T-helper 2 cell treated with Interferon-gamma antibody and Interleukin-4, amounts not matched to agents 5 μg/mL and 100 μg/mL, for 36 hours (primary cell): ENCODE measurements around the gene E2F3.

Experiments
- DNase-seq: peaks from one replicate; pipeline ENCODE4 v3.0.0; 2021; ENCODE audit warnings: low spot score
- H3K27ac Mint-ChIP-seq: one replicate; pipeline ENCODE4 v1.8.0; 2021; ENCODE audit warnings: mild to moderate bottlenecking, mixed read lengths
- H3K27me3 Mint-ChIP-seq: one replicate; pipeline ENCODE4 v1.8.0; 2021; ENCODE audit warnings: low read depth, mixed read lengths
- H3K36me3 Mint-ChIP-seq: one replicate; pipeline ENCODE4 v1.8.0; 2021; ENCODE audit warnings: low read depth, mixed read lengths
- H3K4me1 Mint-ChIP-seq: one replicate; pipeline ENCODE4 v1.8.0; 2021; ENCODE audit warnings: low read depth, mixed read lengths
- H3K4me3 Mint-ChIP-seq: one replicate; pipeline ENCODE4 v1.8.0; 2022; ENCODE audit warnings: mild to moderate bottlenecking, moderate library complexity, mixed read lengths
- H3K9me3 Mint-ChIP-seq: one replicate; pipeline ENCODE4 v1.8.0; 2021; ENCODE audit warnings: mixed read lengths

Gene E2F3

DNA sequence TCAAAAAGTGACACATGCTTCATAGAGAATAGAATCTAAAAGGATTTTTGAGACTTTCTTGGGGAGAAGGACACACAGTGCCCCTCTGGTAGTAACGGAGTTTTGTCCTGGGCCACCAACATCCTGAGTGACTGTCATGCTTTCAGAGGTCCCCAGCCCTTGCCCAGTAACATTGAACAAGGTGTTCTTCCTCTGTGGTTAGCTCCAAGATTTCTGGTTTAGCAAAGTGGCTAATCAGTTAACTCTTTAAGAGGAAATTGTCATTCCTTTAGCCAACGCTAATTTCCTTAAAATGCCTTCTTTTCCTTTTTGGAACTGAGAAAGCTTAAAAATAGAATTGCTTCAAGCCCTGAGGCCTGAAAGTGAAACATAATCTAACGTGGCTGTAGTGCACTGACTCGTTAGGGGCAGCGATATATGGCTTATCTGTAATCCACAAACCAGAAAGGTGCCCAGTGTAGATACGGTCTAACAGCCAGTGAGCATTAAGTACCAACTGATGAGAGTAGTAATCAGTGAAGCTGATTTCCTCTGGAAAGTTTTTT, 7.8 kb downstream of the E2F3 start:
- H3K36me3 Mint-ChIP-seq, result peaks cover 49% of the 10 kb centered on the region
- no peaks in the 10 kb centered on the region for H3K9me3 Mint-ChIP-seq
- peak overlapping the region; percentile 84 for H3K27ac Mint-ChIP-seq
- peaks cover 71% of the 10 kb centered on the region for H3K4me1 Mint-ChIP-seq
- DNase-seq, result peak; percentile 11
- H3K27me3 Mint-ChIP-seq, result no peaks in the 10 kb centered on the region
- peak overlapping the region; percentile 79 for H3K4me3 Mint-ChIP-seq

DNA sequence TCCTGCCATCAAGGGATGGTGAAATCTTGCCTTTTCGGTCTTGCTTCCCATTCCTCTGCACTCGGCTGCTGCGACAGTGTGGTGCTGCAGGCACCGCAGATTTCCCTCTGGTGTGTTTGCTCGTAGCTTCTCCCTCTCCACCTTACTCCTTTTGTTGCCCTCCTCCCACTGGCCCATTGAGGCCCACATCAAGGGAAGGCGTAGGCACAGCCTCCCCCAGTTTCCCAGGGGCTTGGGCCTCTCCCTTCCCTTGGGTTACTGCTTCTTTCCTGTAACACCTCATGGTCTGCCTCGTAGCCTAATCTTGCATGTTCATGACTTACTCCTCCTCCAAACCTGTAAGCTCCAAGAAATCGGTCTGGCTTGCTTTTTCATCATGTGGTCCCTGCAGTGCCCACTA, 9.9 kb downstream of the E2F3 start:
- peak overlapping the region; percentile 77 for H3K27ac Mint-ChIP-seq
- H3K9me3 Mint-ChIP-seq, result no peaks in the 10 kb centered on the region
- H3K4me3 Mint-ChIP-seq, result no peak overlapping the region
- no peak for DNase-seq
- H3K4me1 Mint-ChIP-seq, result peaks cover 79% of the 10 kb centered on the region
- H3K36me3 Mint-ChIP-seq, result peaks cover 49% of the 10 kb centered on the region
- no peaks in the 10 kb centered on the region for H3K27me3 Mint-ChIP-seq

DNA sequence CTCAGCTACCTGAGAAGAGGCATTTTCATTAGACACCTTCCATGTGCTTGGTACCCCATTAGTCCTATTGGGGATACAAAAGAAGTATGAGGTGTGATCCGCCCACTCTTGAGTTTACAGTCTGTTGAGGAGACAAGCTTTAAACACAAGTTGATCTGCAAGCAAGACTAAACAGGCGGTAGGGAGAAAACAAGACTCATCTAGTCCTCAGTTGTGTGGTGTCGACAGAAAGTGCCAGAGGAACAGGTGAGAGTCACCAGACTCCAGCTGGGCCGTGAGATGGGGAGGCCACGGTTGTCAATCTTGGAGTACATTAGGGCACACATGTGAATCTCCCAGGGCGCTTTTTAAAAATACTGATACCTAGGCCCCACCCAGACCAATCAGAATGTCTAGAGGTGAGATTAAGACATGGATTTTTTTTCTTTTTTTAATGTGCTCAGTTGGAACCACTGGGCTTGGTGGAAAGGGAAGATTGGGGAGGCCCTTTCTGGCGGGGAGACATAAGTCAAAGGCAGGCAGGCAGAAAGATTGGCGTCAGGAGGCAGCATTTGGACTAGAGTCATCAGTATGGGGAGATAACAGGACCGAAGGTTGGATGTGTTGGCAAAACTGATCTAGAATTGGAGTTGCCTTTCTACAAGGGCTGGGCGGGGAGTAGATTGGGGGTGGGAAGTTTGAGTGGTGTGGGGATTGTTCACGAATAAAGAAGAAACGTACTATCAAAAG, 10.4 kb downstream of the E2F3 start:
- no peak overlapping the region for H3K4me3 Mint-ChIP-seq
- peak overlapping the region; percentile 77 for H3K27ac Mint-ChIP-seq
- no peaks in the 10 kb centered on the region for H3K9me3 Mint-ChIP-seq
- peaks cover 79% of the 10 kb centered on the region for H3K4me1 Mint-ChIP-seq
- no peaks in the 10 kb centered on the region for H3K27me3 Mint-ChIP-seq
- no peak for DNase-seq
- peaks cover 45% of the 10 kb centered on the region for H3K36me3 Mint-ChIP-seq

DNA sequence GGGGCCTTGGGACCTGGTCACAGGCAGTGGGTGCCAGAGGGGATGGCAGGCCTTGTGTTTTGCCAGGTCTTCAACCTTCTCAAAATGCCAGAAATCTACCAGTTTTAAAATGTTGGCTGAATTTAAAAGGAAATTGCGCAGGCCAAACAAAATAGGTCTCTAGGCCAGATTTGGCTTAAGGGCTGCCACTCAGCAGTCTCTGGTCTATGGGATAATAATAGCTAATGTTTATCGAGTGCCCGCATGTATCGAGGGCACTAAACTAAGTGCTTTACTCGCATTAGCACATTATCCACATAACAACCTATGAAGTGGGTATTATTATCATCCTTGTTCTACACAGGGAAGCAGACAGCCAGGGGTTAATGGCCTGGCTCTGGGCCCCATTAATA, 11.0 kb downstream of the E2F3 start:
- Mint-ChIP-seq H3K9me3 (no peaks in the 10 kb centered on the region), H3K4me1 (peaks cover 75% of the 10 kb centered on the region), H3K27me3 (no peaks in the 10 kb centered on the region), H3K27ac (no peak overlapping the region), H3K4me3 (no peak overlapping the region), H3K36me3 (peaks cover 41% of the 10 kb centered on the region)
- DNase-seq, result no peak

DNA sequence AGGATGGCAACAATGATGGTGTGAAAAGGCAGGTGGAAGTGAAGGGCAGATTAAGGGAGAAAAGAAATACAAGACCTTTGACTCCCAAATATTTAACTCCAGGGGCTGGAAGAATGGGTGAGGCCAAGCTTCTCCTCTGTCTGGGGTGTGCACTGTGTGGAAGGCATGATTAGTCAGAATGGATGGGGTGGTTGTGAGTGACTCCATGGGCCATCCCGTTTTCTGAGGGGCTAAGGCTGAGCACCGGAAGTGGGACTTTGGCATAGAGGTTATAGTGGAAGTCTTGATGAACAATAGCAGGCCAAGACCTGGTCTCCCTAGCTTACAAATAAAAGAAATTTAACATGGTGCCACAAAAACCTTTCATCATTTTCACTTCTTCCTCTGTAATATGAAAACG, 12.1 kb downstream of the E2F3 start:
- DNase-seq, result no peak
- Mint-ChIP-seq H3K36me3 (peaks cover 41% of the 10 kb centered on the region), H3K4me3 (no peak overlapping the region), H3K9me3 (no peaks in the 10 kb centered on the region), H3K4me1 (peaks cover 74% of the 10 kb centered on the region), H3K27me3 (no peaks in the 10 kb centered on the region), H3K27ac (no peak overlapping the region)

DNA sequence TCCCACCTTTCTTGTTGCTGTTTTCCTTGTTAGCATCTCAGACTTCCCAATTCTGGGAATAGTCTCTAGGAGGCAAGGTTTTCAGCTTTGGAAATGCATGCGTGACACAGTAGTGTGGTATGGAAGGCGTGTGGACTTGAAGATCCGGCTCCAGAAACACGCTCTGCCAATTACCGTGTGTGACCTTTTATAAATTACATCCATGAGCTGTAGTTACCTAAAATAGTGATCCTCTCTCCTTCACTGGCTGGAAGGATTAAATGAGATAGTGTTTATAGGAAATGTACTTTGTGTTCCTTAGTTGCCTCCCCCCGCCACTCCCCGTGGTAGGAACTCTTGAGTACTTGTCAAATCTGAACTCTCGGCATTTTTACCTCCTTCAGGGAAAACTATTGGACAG, 13.0 kb downstream of the E2F3 start:
- no peak for DNase-seq
- Mint-ChIP-seq H3K9me3 (no peaks in the 10 kb centered on the region), H3K4me3 (no peak overlapping the region), H3K27me3 (no peaks in the 10 kb centered on the region), H3K27ac (no peak overlapping the region), H3K36me3 (peaks cover 43% of the 10 kb centered on the region), H3K4me1 (peaks cover 69% of the 10 kb centered on the region)

DNA sequence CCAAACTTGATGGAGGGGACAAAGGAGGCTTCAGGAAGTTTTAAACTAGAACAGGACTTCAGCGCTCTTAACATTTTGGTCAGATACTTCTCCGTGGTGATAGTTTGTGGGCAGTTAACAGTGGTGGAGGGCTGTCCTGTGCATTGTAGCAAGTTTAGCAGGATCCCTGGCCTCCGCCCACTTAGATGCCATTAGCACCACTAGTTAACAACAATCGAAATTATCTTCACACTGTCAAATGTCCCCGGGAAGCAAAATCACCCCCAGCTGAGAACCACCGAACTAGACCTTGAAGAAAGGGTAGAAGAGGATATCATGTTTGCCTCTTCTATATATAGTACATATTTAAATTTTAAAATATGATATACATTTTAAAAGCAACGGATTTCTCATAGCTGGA, 13.6 kb downstream of the E2F3 start:
- H3K27ac Mint-ChIP-seq, result no peak overlapping the region

DNA sequence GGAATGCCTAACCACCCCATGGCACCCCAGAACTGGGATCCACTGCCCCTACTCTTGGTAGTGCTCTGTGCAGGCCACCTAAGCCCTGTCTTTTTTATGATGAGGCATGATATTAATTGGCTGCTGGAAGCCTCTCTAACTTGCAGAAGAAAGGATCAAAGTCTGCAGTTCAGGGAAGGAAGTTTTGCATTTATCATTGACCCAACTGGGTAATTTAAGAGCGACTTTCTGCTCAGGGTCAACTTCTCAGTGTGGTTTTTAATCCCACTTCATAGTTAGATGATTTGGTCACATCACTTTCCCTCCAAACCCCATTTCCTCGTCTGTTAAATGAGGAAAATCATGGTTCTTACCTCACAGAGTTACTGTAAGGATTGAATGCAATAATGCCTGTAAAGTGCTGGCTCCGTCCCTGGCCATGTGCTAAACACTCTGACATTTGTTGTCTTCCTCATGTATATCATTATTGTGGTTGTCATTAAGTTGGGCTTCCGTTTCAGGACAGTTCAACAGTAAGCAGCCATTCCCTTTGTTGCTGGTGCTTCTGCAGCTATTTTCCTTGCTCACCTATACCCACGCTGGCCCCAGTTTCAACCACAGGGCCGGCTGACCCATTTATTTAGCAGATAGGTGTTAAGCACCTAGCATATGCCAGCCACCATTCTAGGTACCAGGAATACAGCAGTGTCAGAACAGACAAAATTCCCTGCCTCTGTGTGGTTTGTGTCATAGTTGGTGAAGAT, 14.2 kb downstream of the E2F3 start:
- Mint-ChIP-seq H3K4me1 (peaks cover 64% of the 10 kb centered on the region), H3K36me3 (peaks cover 39% of the 10 kb centered on the region), H3K27ac (peak overlapping the region; percentile 61), H3K27me3 (no peaks in the 10 kb centered on the region), H3K4me3 (no peak overlapping the region), H3K9me3 (no peaks in the 10 kb centered on the region)
- no peak for DNase-seq

More for the DNA sequence above, 13.6 kb downstream of the E2F3 start:
- peaks cover 64% of the 10 kb centered on the region for H3K4me1 Mint-ChIP-seq
- H3K4me3 Mint-ChIP-seq, result no peak overlapping the region
- H3K27me3 Mint-ChIP-seq, result no peaks in the 10 kb centered on the region
- DNase-seq, result no peak
- no peaks in the 10 kb centered on the region for H3K9me3 Mint-ChIP-seq
- peaks cover 39% of the 10 kb centered on the region for H3K36me3 Mint-ChIP-seq

DNA sequence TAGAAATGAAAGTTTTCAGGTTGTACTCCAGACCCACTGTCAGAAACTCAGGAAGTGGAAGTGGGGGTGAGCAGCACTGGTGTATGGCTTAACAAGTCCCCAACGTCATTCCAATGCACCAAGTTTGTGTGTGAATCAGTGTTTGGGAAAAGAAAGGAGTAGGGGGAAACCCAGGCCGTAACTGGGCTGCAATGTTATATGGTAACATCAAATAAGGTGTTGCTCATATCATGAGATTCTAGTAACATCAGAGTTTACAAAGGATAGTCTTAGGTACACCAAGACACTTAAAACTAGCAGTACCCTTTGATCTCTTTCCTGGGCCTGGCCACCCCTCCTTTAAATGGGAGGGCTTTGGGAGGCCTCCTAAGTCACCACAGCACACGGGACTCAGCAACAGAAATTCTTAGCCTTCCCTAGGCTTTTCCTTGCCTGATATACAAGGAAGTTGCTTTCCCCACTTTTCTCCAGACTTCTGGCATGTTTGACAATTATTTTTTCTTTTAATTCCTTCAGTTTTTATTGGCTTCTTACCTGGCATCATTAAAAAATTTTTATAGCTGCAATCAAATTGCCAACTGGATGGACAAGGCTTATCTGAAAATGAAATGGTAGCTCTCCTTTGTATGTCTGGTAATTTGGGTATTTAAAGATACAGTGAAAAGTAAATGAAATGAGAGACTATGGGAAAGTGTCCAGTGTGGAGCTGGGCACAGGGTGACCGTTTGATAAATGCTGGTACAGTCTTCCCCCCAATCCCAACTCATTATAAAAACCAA, 15.1 kb downstream of the E2F3 start:
- H3K4me3 Mint-ChIP-seq, result peak overlapping the region; percentile 24
- H3K36me3 Mint-ChIP-seq, result peaks cover 40% of the 10 kb centered on the region
- no peak overlapping the region for H3K27ac Mint-ChIP-seq

DNA sequence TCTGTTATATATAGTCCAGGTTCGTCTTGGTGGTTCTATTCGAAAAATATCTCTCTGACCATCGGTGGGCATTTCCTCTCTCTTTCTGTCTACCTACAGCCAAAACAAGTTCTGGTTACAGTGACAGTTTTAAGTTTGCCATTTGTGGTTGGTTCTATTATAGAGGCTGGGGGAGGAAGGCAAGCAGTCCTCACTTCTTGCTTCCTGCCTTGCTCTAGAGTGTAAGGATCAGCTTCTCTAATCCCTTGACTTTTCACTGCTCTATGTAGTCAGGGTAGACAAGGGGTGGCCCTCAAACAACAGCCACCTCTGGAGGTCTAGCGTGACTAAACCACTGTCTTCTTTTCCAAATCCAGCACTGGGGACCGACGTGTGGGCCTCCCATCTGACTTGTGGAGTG, 16.1 kb downstream of the E2F3 start:
- peaks cover 58% of the 10 kb centered on the region for H3K4me1 Mint-ChIP-seq
- H3K9me3 Mint-ChIP-seq, result peaks cover 9% of the 10 kb centered on the region
- no peak for DNase-seq
- peak overlapping the region; percentile 53 for H3K4me3 Mint-ChIP-seq
- peak overlapping the region; percentile 53 for H3K27ac Mint-ChIP-seq
- H3K27me3 Mint-ChIP-seq, result no peaks in the 10 kb centered on the region
- H3K36me3 Mint-ChIP-seq, result peaks cover 43% of the 10 kb centered on the region

More for the DNA sequence above, 15.1 kb downstream of the E2F3 start:
- H3K9me3 Mint-ChIP-seq, result peaks cover 8% of the 10 kb centered on the region
- no peak for DNase-seq
- no peaks in the 10 kb centered on the region for H3K27me3 Mint-ChIP-seq
- H3K4me1 Mint-ChIP-seq, result peaks cover 60% of the 10 kb centered on the region

DNA sequence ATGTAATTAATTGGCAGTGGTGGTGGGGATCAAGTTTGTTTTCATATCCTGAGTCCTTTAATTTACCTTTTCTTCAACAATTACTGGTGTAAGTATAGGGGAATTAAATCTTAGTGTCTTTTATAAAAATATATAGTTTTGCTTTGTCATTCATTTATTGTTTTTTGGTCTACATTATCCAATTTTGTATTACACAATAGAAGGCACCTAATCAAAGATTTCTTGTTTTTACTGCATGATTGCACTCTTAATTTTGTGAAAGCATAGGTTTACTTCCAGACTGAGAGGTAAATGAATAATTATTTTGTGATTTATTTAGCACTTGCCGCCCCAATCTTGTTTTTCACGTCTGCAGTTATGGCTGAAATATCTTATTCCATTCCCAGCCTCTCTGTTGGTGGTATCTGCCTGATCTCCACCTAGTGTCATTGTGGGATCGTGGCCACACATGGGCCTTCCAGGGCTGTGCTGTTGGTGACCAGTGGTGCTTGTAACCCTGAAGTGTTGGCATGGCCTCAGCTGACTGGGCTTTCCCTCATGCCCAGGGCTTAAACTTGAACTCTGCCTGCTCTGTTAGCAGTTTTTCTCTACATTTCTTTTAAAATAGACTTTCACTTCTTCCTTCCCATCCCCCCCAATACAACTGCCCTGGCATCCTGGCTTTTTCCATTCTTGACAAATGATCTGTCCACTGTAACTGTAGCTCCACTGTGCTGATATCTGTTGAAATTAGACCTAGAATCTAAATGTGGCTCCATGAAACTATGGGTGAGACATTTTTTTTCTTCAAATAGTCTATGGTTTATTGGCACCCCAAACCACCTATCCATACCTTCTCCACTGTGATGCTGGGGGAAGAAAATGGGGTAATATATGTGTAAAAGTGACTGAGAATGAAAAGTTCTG, 24.8 kb downstream of the E2F3 start:
- Mint-ChIP-seq H3K4me3 (no peak overlapping the region), H3K27me3 (no peaks in the 10 kb centered on the region), H3K4me1 (peaks cover 33% of the 10 kb centered on the region), H3K9me3 (peaks cover 5% of the 10 kb centered on the region), H3K27ac (no peak overlapping the region), H3K36me3 (peaks cover 50% of the 10 kb centered on the region)
- DNase-seq, result no peak

DNA sequence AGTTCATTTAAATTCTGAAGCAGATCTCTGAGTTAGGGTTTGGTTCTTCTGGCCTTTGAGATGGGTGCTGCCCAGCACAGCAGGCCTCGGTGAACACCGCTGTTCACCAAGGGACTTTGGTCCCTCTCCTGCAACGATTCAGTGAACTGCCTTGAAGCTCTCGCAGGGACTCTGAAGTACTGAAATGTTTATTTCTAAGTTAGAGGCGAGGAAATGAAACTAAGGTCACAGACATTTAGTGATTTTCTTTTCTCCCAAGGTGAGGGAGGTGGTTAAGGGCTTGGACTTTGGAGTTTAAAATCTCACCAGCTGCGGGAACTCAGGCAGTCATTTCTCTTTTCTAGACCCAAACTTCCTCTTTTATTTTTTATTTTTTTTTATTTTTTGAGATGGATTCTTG, 26.2 kb downstream of the E2F3 start:
- peaks cover 49% of the 10 kb centered on the region for H3K36me3 Mint-ChIP-seq
- H3K4me1 Mint-ChIP-seq, result peaks cover 27% of the 10 kb centered on the region
- H3K9me3 Mint-ChIP-seq, result no peaks in the 10 kb centered on the region
- H3K27ac Mint-ChIP-seq, result peak overlapping the region; percentile 2
- no peak for DNase-seq
- H3K27me3 Mint-ChIP-seq, result no peaks in the 10 kb centered on the region
- no peak overlapping the region for H3K4me3 Mint-ChIP-seq

DNA sequence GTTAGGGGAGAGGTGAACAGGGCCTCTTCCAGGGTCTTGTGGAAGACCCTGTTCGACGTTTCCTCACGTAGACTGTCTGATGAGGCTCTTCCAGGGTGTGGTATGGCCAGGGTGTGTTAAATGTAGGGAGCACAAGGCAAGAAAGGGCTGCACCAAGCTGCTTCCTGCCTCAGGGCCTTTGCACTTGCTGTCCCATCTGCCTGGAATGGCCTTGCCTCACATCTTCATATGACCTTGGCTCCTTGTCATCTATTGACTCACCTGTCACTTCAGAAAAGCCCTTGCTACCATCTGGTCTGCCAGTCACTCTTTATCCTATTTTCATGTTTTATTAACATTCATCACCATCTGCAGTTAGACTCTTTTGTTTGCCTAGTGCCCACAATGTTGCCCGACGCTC, 31.0 kb downstream of the E2F3 start:
- no peak for DNase-seq
- peaks cover 67% of the 10 kb centered on the region for H3K36me3 Mint-ChIP-seq
- H3K27me3 Mint-ChIP-seq, result no peaks in the 10 kb centered on the region
- no peaks in the 10 kb centered on the region for H3K9me3 Mint-ChIP-seq
- H3K4me1 Mint-ChIP-seq, result peaks cover 2% of the 10 kb centered on the region
- no peak overlapping the region for H3K27ac Mint-ChIP-seq
- no peak overlapping the region for H3K4me3 Mint-ChIP-seq
